HG03439 (cell line): ENCODE results near the gene STON2.

Experiments
- ATAC-seq: cut with Tn5 transposase; IDR thresholded peaks from one replicate; pipeline ENCODE4 v1.9.1; 2021; ENCODE audit warnings: mild to moderate bottlenecking, moderate library complexity; ENCODE audit not compliant: unreplicated experiment

STON2 gene

DNA sequence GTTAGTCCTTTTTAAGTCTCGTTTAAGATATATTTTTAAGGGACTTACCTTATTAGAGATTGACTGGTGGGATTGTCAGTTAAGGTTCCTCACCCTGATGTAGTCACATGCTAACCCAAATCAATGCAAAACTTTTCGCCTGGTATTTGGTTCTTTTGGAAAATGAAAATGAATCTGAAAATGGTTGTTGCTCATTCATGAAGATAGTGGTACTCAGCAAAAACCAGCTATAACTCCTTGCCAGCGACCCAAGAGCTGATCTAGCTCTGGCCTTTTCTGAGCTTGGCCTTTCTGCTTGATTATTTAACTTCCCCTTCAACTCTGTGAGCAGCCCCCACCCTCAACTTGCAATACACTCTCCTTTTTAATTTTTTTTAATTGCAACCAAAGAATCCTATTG lies 94.4 kb downstream of the STON2 start:
- peak; percentile 36 for ATAC-seq

DNA sequence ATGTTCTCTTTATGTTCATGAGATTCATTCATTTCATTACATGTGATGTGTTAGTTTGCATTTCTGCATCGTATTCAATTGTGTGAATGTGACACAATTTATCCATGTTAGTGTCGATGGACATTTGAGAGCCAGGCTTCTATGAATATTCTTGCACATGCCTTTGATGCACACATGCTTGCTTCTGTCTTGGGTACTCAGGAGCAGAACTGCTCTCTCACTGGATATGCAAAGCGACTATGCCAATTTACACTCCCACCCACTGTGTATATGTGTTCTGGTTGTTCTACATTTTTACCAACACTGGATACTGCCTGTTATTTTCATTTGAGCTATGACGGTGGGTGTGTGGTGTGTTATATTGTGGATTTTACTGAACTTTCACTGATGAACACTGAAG lies 95.1 kb downstream of the STON2 start:
- ATAC-seq, result no peak

DNA sequence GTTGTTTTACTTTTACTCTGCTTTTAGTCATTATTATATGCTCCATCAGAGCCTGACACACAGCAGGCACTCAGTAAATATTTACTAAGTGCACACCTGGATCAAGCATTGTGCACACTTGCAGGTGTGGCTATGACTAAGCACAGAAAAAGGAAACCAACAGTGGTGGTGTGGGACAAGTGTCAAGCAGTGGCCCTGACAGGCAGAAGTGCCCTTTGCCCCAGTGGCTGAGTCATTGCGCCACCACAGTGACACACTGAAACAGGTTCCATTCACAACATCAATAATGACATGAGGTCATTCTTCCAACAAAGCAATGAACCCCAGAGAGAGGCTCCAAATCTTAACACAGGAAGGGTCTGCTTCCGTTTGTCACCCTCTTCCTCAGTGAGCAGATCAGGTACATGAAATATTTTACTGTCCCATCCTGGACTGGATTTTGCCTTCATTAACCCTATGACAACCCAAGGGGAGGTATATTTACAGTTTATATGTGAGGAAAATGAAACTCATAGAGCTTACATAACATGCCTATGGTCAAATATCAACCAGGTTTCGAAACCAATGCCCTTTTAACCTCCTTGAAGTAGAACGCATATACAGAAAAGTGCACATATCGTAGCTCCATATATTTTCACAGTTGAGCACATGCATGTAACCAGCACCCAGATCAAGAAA lies 96.7 kb downstream of the STON2 start:
- peak; percentile 96 for ATAC-seq

DNA sequence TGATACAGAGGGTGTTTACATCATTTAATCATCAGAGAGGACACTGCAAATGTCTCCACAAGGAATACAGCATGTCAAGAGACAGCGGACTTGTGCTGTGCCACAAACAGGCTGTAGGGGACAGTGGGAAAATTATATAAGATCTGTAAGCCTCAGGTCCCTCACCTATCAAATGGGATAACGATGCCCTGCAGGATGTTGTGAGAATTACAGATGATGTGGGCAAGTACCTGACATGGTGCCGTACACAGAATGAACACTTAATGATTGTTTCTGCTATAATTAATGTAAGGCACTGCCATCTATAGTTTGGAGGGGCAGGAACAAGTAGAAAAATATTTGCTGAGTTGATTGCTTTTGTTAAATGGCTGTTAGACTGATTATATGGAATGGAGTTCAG lies 97.5 kb downstream of the STON2 start:
- no peak for ATAC-seq

DNA sequence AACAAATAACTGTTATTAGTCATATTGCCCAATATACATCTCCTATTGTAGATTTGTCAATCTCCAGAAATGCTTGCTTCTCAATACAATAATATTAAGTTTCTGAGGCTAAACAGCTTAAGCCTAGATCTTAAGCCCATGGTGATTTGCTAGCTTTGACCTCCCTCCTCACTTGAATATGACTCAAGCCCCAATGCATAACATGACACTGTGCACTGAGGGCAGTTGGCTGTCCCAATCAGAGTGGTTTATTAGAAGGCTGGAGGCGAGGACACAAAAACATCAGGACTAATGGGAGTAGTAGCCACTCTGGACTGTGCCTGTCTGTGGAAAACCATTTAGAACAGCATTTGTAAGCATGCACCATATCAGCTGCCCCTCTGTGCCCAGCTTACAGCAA lies 98.3 kb downstream of the STON2 start:
- no peak for ATAC-seq

DNA sequence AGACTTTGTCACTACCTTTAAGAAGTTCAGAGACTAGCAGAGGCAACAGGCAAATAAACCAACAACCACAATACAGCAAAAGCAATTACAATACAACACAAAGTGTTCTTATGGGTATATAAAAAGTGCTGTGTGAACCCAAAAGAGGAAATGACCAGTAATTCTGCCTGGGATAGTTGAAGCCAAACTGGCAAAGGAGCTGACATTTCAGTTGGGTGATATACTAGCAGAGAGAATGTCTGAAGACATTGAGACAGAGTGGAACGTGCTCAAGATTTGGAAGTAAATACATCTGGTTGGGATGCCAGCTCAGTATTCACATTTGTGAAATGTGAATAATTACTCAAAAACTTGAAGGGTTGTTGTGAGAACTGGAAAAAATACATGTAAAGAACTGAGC lies 98.8 kb downstream of the STON2 start:
- ATAC-seq, result no peak

DNA sequence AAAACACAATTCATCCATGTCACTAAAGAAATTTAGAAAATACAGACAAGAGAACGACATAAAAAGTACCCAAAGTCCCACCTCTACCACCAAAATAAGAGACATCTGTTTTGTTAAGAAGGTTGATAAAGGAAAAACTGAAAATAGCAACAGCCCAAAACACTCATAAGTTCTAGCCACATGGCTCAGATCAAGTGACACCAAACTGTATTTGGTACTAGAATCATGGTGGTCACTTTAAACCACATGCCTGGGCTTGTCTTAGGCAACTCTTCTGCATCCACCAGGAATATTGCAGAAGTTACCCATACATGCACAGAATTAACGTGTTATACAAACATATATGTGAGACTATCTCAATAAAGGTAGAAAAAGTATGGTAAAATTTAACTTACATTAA lies 101.2 kb downstream of the STON2 start:
- no peak for ATAC-seq

DNA sequence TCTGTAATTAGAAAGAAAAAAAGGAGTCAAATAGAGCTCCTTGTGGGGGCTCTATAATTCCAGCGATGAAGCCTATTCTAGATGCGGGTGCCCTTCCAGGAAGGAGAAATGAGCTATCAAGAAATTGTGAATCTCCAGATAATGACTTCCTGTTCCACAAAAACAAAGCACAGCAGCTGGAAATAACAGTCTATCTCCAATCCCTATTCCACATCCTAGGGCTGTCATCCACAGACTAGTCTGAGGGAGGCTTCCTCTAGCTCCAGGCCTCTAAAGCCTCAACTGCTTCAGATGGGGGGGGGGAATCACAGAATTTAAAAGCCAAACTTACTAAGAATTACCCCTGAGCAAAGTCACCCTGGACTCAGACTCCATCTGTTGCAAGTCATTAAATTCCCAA lies 102.0 kb downstream of the STON2 start:
- no peak for ATAC-seq

DNA sequence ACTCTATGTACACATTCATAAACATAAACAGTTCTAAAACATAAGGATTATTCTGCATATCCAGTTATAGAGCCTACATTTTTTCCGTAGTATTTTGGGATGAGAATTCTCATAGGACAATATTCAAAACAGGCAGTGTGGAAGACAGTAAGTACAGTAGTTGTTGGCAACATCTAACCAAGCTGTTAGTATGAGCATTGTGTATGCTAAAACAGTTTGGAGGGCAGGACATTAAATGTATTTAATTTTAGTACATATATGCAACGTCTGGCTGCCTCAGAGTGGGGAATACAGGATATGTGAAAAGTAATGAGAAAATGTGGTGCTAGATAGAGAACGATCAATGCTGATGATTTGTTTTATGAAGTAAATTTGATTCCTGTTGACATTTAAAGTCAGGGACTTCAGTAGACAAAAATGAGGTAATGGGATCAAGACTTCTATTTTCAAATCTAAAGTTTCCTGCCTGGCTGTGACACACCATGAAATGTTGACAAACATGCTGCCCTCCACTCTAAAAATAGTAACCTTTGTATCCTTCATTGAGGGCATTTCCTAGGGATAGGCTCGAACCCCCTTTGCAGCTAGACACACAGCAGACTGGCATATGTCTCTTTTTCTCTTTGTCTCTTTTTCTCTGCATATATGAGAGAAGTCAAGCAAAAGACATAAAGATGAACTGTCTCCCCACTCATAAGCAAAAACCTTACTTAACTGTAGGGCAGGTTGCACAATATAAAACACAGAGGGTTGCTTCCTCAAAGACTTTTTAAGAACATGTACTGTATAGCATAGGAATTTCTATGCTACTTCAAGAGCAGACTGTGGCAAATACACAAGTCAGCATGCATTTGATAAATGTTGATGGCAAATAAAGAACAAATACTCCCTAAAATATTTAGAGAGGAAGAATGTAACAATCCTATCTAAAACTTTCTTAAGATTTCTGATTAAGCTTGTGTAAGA lies 103.9 kb downstream of the STON2 start:
- no peak for ATAC-seq

DNA sequence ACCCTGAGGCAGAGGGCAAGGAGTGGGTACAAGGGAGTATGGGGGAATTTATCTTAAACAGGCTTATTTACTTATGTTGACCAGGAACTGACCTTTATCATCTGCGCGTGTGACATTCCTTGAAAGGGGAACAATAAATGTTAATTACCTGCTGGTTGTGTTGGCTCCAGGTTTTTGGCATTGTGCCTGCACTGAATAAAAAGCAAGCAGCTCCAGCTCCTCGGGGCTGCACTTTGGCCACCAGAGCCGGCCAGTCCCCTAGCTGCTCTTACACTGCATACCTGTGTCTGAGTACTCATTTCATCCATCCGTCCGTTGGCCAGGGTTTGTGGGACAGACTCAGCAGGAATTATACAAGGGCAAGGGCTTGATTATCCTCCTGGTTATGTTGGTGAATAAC lies 110.6 kb downstream of the STON2 start:
- ATAC-seq, result no peak

DNA sequence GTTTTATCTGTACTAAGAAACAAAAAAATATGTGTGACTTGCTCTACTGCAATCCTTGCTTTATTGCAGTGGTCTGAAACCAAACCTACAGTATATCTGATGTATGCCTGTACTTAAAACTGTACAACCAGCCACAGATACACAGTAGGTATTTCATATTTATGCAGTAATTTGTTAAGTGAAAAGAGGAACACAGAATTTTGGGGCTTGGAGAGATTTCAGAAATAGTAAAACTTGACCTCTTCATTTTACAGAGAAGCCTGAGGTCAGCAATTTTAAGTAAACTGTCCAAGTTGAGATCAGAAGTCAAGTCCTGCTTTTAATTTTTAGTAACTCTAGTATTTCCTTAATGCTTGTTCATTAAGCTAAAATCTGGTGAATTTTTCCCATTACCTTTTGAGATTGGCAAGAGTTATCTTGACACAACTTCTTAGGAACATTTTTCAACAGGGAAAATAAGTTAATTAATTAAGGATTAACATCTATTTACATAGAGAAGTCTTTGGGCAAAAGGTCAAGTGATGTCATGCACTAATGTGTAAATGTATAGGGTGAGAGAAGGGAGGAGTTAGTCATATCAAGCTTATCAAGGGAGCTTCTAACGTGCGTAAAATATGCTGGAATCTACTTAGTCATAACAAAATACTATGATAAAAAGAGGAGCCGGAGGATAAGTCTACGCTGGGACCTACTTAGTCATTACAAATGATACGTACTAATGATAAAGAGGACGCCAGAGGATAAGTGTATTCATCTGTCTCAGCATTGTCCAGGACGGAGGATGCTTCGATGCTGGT lies 113.4 kb downstream of the STON2 start:
- ATAC-seq, result no peak

DNA sequence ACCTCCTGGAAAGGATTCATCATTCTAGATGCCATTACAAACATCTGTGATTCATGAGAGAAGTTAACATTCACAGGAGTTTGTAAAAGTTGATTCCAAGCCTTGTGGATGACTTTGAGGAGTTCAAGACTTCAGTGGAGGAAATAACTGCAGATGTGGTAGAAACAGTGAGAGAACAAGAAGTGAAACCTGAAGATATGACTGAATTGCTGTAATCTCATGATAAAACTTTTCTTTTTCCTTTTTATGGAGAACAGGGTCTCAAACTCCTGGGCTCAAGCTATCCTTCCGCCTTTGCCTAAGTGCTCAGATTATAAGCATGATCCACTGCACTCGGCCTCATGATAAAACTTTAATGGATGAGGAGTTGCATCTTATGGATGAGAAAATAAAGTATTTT lies 114.9 kb downstream of the STON2 start:
- ATAC-seq, result no peak

DNA sequence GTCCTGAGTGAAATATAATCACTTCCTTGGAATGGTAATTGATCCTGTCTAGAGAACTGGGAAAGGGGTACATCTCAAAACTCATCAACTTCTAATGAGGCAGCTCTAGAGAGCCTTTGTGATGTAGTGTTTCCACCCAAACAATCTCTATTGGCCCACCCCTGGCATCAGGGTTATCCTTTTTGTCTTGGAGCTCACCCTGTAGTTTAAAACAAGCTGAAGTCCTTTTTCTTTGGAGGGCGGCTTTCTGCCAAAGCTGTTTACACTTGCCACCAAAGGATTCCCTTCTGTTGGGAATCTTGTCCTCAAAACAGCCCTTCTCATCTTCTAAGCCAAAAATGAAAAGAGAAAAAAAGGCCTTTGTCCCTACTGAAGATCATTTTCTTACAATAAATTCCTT lies 118.8 kb downstream of the STON2 start:
- ATAC-seq, result no peak

DNA sequence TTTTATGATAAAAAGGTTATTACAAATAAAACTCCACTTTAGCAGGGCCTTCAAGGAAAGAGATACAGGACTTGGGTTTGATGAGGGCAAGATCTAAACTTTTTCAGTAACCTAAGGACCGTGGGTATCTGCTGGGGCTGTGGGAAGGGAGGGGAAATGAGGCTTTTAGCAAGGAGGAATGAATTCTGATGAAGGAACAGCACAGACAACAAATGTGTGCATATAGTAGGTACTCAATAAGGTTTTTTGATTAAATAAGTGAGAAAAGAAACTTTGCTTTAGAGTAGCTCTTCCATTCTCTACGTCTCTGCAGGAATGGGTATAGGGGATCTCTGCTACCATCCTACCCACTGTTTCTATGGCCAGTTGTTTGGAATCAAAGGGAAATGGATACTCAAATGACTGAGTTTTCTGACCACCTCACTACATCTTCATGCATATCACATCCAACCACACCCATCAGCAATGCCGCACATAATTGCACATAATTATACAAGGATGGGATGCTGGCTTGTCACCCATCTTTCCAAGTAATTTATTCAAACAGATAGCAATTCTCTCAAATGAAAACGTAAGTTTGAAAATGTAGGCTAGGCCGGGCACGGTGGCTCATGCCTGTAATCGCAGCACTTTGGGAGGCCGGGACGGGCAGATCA lies 119.9 kb downstream of the STON2 start:
- no peak for ATAC-seq

DNA sequence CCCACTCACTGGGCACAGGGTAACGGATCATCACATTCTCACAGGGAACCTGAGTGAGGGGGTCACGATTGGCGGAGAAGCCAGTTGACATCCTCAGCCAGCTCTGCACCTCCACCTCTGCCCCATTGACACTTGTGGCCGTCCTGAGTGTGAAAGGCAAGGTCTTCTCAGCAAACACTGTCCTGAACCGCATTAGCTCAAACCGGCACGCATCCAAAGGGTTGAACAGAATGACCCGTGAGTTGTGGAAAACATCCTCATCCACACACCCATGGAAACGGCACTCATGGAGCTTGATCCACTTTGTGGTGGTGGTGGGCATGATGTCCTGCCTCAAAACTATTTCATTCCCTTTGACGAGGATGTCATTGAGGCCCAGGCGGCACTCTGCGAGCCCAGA lies 123.0 kb downstream of the STON2 start:
- ATAC-seq, result no peak

DNA sequence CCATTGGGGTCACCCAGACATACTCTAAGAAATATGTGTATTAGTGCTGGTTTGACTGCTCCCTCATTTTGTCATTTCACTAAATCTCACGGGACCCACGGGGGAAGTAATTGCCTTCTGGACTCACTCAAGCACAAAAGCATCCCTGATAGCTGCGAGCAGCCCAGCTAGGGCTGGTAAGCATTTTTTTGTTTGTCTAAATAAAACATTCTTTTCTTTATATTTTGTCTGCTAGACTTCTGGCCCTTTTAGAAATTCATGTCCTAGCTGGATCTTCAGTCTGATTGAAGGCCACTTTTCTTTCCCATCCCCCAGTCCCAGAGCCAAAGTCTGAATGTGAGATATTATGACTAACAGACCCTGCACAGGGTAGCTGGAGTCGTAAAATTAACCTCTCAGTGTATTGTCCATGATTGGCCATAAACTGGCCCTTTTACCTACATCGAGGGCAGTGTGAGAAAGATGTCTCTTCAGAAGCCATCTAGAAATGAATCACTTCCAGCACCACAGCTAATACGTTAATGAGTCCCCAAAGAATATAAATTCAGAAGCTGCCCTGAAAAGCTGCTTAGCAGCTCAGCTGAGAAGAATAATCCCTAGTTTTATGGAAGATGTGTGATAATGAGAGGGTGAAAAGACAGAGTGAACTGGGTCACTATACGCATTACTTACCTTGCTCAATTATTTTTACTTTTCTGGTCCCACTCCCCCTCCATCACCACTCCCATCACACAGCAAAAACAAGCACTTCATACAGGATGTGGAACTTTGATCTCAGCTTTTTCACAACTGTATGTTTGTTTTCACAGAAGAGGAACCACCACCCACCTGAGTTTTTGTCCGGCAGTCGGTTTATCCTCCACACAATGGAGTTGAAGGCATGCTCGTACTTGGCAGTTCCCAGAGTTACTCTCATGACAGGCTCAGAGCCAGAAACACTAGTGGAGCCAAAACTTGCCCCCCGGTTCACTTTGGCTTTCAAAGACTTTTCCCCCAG lies 123.8 kb downstream of the STON2 start:
- no peak for ATAC-seq

DNA sequence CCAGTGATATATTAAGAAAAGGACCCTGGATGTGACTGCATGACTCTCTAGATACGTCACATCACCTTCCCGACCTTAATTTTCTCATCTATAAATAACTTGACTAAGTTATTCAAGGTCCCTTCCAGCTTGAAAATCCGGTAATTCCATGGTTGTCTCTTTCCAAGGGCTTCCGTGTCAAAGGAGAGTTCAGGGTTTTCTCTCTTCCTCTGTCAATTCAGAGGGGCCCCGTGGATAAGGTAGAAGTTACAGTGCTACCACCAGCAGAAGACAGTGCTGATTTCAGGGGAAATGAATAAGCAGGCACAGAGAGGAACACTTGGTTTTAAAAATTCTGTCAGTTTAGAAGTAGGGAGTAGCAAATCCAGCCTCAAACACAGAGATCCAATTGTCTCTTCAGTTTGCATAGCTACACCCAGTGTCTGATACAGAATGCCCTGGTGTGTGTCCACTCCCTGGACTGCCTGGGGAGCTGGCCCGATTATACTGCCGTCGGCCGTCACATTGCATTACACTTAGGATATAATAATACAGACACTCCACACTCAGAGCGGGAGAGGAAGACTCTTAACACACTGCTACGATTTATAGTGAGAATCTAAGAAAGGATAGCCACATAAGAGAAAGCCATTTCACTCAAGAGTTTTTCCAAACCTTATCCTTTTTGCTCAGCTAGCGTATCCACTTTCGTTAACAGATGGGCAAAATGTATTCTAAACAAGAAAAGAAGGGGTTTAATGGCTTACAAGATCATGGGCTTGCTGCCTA lies 124.6 kb downstream of the STON2 start:
- no peak for ATAC-seq

DNA sequence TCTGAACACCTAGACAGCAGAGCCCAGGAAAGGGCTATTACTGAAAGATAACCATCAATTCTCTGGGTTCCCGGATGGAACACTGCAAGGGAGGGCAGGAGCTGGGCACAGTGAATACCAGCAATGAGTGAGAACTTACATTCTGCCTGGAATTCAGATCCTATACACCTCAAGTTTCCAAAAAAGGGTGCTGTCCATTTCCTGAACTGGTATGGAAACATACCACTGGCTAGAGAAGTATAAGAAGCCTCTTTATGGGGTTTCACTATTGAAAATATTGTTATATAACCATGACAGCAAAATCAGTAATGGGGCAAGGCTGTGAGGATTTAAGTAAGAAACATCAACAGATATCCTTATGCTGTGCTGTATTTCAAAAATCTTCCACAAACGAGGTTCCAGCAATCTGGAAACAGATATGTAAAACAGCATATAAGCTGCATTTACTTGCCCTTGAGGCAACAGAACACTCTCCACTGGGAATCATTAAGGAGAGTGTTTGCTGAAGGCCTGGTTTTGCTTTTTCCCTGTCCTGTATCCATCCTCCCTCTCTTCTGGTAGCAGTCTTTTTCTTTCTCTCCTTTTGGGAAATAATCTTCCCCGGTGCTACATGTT lies 126.1 kb downstream of the STON2 start:
- no peak for ATAC-seq

DNA sequence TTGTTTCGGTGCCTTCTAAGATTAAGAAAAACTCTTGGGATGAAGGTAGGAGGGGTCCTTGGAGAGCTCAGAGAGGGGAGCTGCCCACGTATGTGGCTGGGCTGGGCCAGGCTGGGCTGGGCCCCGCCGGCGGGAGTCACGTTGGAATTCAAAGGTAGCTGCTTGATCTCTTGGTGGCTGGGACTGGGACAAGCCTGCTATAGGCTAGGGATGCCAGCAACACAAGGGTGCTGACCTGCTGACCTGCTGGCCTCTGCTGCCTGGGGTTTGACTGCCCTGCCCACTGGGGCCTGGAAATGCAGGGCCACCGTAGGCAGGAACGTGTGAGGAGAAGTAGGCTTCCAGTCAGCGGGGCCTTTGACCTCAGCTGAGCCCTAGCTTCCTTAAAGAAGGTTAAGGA lies 126.6 kb downstream of the STON2 start:
- ATAC-seq, result no peak
